Measurements from ENCODE around the gene HS6ST1. TPM values are rescaled to one million over a fixed set of nuclear protein-coding genes. Genes with fewer than 3 reads are reported as not detected.
A peak's percentile ranks its signal among the peaks of the same experiment; 100 is the strongest.

HS6ST1 gene
- total RNA-seq, 3 donors from 2014 or later: 23.9 to 32.3 (median 28.2) TPM

GRCh38 chr2:128312411-128312810, 6.3 kb downstream of the HS6ST1 start:
- Mint-ChIP-seq H3K27me3 (ENCODE audit: low read depth) (no peaks in the 10 kb centered on the region), H3K4me3 (no peak overlapping the region), H3K9me3 (no peaks in the 10 kb centered on the region)

GRCh38 chr2:128311755-128312341, 6.8 kb downstream of the HS6ST1 start:
- no peak overlapping the region for H3K4me3 Mint-ChIP-seq
- DNase-seq (peak; percentile 3), ATAC-seq (no peak)
- peaks cover 11% of the 10 kb centered on the region for H3K36me3 Mint-ChIP-seq (ENCODE audit: insufficient read depth)
- H3K4me1 Mint-ChIP-seq (ENCODE audit: low read depth): peaks cover 38% of the 10 kb centered on the region
- H3K27me3 Mint-ChIP-seq (ENCODE audit: low read depth): no peaks in the 10 kb centered on the region
- H3K9me3 Mint-ChIP-seq: no peaks in the 10 kb centered on the region

More at GRCh38 chr2:128312411-128312810, 6.3 kb downstream of the HS6ST1 start:
- ATAC-seq (no peak), DNase-seq (peak; percentile 1)
- peaks cover 11% of the 10 kb centered on the region for H3K36me3 Mint-ChIP-seq (ENCODE audit: insufficient read depth)
- peaks cover 39% of the 10 kb centered on the region for H3K4me1 Mint-ChIP-seq (ENCODE audit: low read depth)

GRCh38 chr2:128311216-128311754, 7.4 kb downstream of the HS6ST1 start:
- H3K27me3 Mint-ChIP-seq (ENCODE audit: low read depth): no peaks in the 10 kb centered on the region
- H3K36me3 Mint-ChIP-seq (ENCODE audit: insufficient read depth): peaks cover 11% of the 10 kb centered on the region
- peaks cover 32% of the 10 kb centered on the region for H3K4me1 Mint-ChIP-seq (ENCODE audit: low read depth)
- no peak for ATAC-seq
- H3K4me3 Mint-ChIP-seq: no peak overlapping the region
- DNase-seq: no peak
- H3K9me3 Mint-ChIP-seq: no peaks in the 10 kb centered on the region

GRCh38 chr2:128310761-128311160, 7.9 kb downstream of the HS6ST1 start:
- peaks cover 11% of the 10 kb centered on the region for H3K36me3 Mint-ChIP-seq (ENCODE audit: insufficient read depth)
- H3K4me1 Mint-ChIP-seq (ENCODE audit: low read depth): peaks cover 32% of the 10 kb centered on the region
- ATAC-seq (no peak), DNase-seq (no peak)
- H3K4me3 Mint-ChIP-seq: no peak overlapping the region
- no peaks in the 10 kb centered on the region for H3K27me3 Mint-ChIP-seq (ENCODE audit: low read depth)
- H3K9me3 Mint-ChIP-seq: no peaks in the 10 kb centered on the region

- DNase-seq: peak; percentile 3
- no peak for ATAC-seq
- H3K27me3 Mint-ChIP-seq (ENCODE audit: low read depth): no peaks in the 10 kb centered on the region
- peaks cover 10% of the 10 kb centered on the region for H3K36me3 Mint-ChIP-seq (ENCODE audit: insufficient read depth)
- peaks cover 27% of the 10 kb centered on the region for H3K4me1 Mint-ChIP-seq (ENCODE audit: low read depth)
- no peaks in the 10 kb centered on the region for H3K9me3 Mint-ChIP-seq
- no peak overlapping the region for H3K4me3 Mint-ChIP-seq
Measured at GRCh38 chr2:128310094-128310716, 8.5 kb downstream of the HS6ST1 start.

- H3K4me1 Mint-ChIP-seq (ENCODE audit: low read depth): peaks cover 22% of the 10 kb centered on the region
- no peaks in the 10 kb centered on the region for H3K9me3 Mint-ChIP-seq
- ATAC-seq (no peak), DNase-seq (peak; percentile 2)
- no peaks in the 10 kb centered on the region for H3K27me3 Mint-ChIP-seq (ENCODE audit: low read depth)
- H3K36me3 Mint-ChIP-seq (ENCODE audit: insufficient read depth): peaks cover 7% of the 10 kb centered on the region
- H3K4me3 Mint-ChIP-seq: no peak overlapping the region
Measured at GRCh38 chr2:128309280-128310093, 9.2 kb downstream of the HS6ST1 start.

GRCh38 chr2:128308889-128309279, 9.8 kb downstream of the HS6ST1 start:
- no peaks in the 10 kb centered on the region for H3K27me3 Mint-ChIP-seq (ENCODE audit: low read depth)
- H3K9me3 Mint-ChIP-seq: no peaks in the 10 kb centered on the region
- H3K36me3 Mint-ChIP-seq (ENCODE audit: insufficient read depth): peaks cover 4% of the 10 kb centered on the region
- DNase-seq (no peak), ATAC-seq (no peak)
- H3K4me3 Mint-ChIP-seq: no peak overlapping the region
- H3K4me1 Mint-ChIP-seq (ENCODE audit: low read depth): peaks cover 17% of the 10 kb centered on the region

GRCh38 chr2:128308284-128308731, 10.4 kb downstream of the HS6ST1 start:
- no peaks in the 10 kb centered on the region for H3K27me3 Mint-ChIP-seq (ENCODE audit: low read depth)
- peaks cover 15% of the 10 kb centered on the region for H3K4me1 Mint-ChIP-seq (ENCODE audit: low read depth)
- no peak for DNase-seq
- no peaks in the 10 kb centered on the region for H3K9me3 Mint-ChIP-seq
- no peak for ATAC-seq
- no peak overlapping the region for H3K4me3 Mint-ChIP-seq
- peaks cover 4% of the 10 kb centered on the region for H3K36me3 Mint-ChIP-seq (ENCODE audit: insufficient read depth)

GRCh38 chr2:128307595-128307994, 11.1 kb downstream of the HS6ST1 start:
- Mint-ChIP-seq H3K9me3 (no peaks in the 10 kb centered on the region), H3K4me3 (no peak overlapping the region), H3K27me3 (ENCODE audit: low read depth) (no peaks in the 10 kb centered on the region), H3K4me1 (ENCODE audit: low read depth) (peaks cover 10% of the 10 kb centered on the region), H3K36me3 (ENCODE audit: insufficient read depth) (peaks cover 4% of the 10 kb centered on the region)
- no peak for DNase-seq
- ATAC-seq: no peak

- Mint-ChIP-seq H3K4me1 (ENCODE audit: low read depth) (peaks cover 10% of the 10 kb centered on the region), H3K4me3 (no peak overlapping the region), H3K36me3 (ENCODE audit: insufficient read depth) (peaks cover 4% of the 10 kb centered on the region), H3K27me3 (ENCODE audit: low read depth) (no peaks in the 10 kb centered on the region), H3K9me3 (no peaks in the 10 kb centered on the region)
- ATAC-seq (no peak), DNase-seq (no peak)
Measured at GRCh38 chr2:128306931-128307460, 11.7 kb downstream of the HS6ST1 start.

GRCh38 chr2:128306081-128306930, 12.4 kb downstream of the HS6ST1 start:
- Mint-ChIP-seq H3K9me3 (no peaks in the 10 kb centered on the region), H3K36me3 (ENCODE audit: insufficient read depth) (peaks cover 4% of the 10 kb centered on the region), H3K27me3 (ENCODE audit: low read depth) (no peaks in the 10 kb centered on the region), H3K4me3 (no peak overlapping the region), H3K4me1 (ENCODE audit: low read depth) (peaks cover 8% of the 10 kb centered on the region)
- no peak for DNase-seq
- no peak for ATAC-seq

- H3K4me1 Mint-ChIP-seq (ENCODE audit: low read depth): peaks cover 5% of the 10 kb centered on the region
Measured at GRCh38 chr2:128305555-128306080, 13.1 kb downstream of the HS6ST1 start.

GRCh38 chr2:128304715-128305554, 13.7 kb downstream of the HS6ST1 start:
- ATAC-seq: no peak
- Mint-ChIP-seq H3K27me3 (ENCODE audit: low read depth) (no peaks in the 10 kb centered on the region), H3K4me1 (ENCODE audit: low read depth) (peaks cover 5% of the 10 kb centered on the region), H3K36me3 (ENCODE audit: insufficient read depth) (peaks cover 2% of the 10 kb centered on the region), H3K4me3 (no peak overlapping the region), H3K9me3 (no peaks in the 10 kb centered on the region)
- no peak for DNase-seq

More at GRCh38 chr2:128305555-128306080, 13.1 kb downstream of the HS6ST1 start:
- Mint-ChIP-seq H3K36me3 (ENCODE audit: insufficient read depth) (peaks cover 2% of the 10 kb centered on the region), H3K9me3 (no peaks in the 10 kb centered on the region), H3K4me3 (no peak overlapping the region), H3K27me3 (ENCODE audit: low read depth) (no peaks in the 10 kb centered on the region)
- DNase-seq (no peak), ATAC-seq (peak in 1 of 2 donors; percentile 20)
